ENCODE results near the gene RSPH6A. TPM values are rescaled to one million over a fixed set of nuclear protein-coding genes. Genes with fewer than 3 reads are reported as not detected.

The RSPH6A gene
- total RNA-seq, 1 experiment from 2014 or later = 0.55 TPM

DNA sequence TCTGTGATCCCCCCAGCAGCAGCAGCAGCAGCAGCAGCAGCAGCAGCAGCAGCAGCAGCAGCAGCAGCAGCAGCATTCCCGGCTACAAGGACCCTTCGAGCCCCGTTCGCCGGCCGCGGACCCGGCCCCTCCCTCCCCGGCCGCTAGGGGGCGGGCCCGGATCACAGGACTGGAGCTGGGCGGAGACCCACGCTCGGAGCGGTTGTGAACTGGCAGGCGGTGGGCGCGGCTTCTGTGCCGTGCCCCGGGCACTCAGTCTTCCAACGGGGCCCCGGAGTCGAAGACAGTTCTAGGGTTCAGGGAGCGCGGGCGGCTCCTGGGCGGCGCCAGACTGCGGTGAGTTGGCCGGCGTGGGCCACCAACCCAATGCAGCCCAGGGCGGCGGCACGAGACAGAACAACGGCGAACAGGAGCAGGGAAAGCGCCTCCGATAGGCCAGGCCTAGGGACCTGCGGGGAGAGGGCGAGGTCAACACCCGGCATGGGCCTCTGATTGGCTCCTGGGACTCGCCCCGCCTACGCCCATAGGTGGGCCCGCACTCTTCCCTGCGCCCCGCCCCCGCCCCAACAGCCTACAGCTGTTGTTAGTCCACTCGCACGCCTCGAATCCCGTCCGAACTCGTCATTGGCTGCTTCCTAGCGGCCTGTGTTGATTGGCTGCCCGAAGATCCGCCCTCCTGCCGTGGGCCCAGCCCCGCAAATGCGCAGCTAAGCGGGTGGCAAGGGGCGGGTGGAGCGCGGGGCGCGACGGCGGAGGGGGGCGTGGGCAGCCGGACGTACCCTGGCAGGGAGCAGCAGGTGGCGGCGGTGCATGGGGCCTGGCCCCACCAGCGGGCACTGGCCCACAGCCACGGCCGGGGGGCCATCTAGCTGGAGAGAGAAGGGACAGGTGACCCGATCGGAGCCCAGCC lies 44.7 kb downstream of the RSPH6A start:
- DNase-seq = peak; percentile 99
- peak overlapping the region; percentile 59; the same call in 1 of the 2 replicates for H3K14ac ChIP-seq (ENCODE audit: insufficient read depth, low read length)
- peak overlapping the region; percentile 69 for H3K18ac ChIP-seq (ENCODE audit: insufficient read length, low read depth, low read length)
- no peaks in the 10 kb centered on the region for H3K79me2 ChIP-seq (ENCODE audit: insufficient read depth, low read length)
- no peak overlapping the region for H3K23ac ChIP-seq (ENCODE audit: insufficient read length, low read depth, low read length)
- H2BK20ac ChIP-seq (ENCODE audit: low read depth, low read length, poor library complexity, severe bottlenecking) = no peak overlapping the region
- no peak overlapping the region for H4K91ac ChIP-seq (ENCODE audit: insufficient read length, low read depth, low read length)
- no peaks in the 10 kb centered on the region for H3K9me3 ChIP-seq (ENCODE audit: control insufficient read depth, low read depth, low read length)
- no peak overlapping the region for H2BK5ac ChIP-seq (ENCODE audit: insufficient read length, low read length)
- TF ChIP-seq, protein P1, sequence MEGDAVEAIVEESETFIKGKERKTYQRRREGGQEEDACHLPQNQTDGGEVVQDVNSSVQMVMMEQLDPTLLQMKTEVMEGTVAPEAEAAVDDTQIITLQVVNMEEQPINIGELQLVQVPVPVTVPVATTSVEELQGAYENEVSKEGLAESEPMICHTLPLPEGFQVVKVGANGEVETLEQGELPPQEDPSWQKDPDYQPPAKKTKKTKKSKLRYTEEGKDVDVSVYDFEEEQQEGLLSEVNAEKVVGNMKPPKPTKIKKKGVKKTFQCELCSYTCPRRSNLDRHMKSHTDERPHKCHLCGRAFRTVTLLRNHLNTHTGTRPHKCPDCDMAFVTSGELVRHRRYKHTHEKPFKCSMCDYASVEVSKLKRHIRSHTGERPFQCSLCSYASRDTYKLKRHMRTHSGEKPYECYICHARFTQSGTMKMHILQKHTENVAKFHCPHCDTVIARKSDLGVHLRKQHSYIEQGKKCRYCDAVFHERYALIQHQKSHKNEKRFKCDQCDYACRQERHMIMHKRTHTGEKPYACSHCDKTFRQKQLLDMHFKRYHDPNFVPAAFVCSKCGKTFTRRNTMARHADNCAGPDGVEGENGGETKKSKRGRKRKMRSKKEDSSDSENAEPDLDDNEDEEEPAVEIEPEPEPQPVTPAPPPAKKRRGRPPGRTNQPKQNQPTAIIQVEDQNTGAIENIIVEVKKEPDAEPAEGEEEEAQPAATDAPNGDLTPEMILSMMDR (conservative IDR thresholded peaks at IDR 0.05) = peak; percentile 97
- H3K56ac ChIP-seq (ENCODE audit: insufficient read length, low read depth, low read length) = no peak overlapping the region
- no peak overlapping the region for H3K4ac ChIP-seq (ENCODE audit: low read depth, low read length)
- H3K23me2 ChIP-seq (ENCODE audit: insufficient read length, low read depth, low read length, poor library complexity, severe bottlenecking) = peaks cover 18% of the 10 kb centered on the region
- H3K4me1 ChIP-seq (ENCODE audit: insufficient read depth, low read length) = peaks cover 3% of the 10 kb centered on the region; the same call in 1 of the 2 replicates
- Mint-ChIP-seq H3K27ac (peak overlapping the region; percentile 94 to 98 (median 96); a peak in 6 of 7 replicates), H3K36me3 (ENCODE audit: insufficient read depth in 1 of 3, low read depth in 3 of 3) (peaks cover 5 to 27% (median 15%) of the 10 kb centered on the region in 3 experiments), H3K4me3 (peak overlapping the region; percentile 82 to 93), H3K27me3 (ENCODE audit: low read depth) (peaks cover 3% of the 10 kb centered on the region), H3K4me1 (peaks cover 7 to 23% of the 10 kb centered on the region in 2 experiments), H3K9me3 (no peaks in the 10 kb centered on the region; a peak in 1 of 5 replicates)
- H2AK5ac ChIP-seq (ENCODE audit: insufficient read length, low read length) = no peak overlapping the region
- no peak overlapping the region for H2AFZ ChIP-seq (ENCODE audit: low read length)
- peak overlapping the region; percentile 58 for H3K4me2 ChIP-seq (ENCODE audit: insufficient read depth, insufficient read length, low read length)
- H3K27me3 ChIP-seq (ENCODE audit: insufficient read depth, low read length) = no peaks in the 10 kb centered on the region
- H4K20me1 ChIP-seq (ENCODE audit: control insufficient read depth, insufficient read depth, insufficient read length) = no peaks in the 10 kb centered on the region
- no peak overlapping the region for H2BK120ac ChIP-seq (ENCODE audit: low read depth, low read length, poor library complexity, severe bottlenecking)
- no peaks in the 10 kb centered on the region for H3K79me1 ChIP-seq (ENCODE audit: insufficient read depth, low read depth, low read length, poor library complexity, severe bottlenecking)
- H2BK12ac ChIP-seq (ENCODE audit: insufficient read length, low read depth, low read length) = no peak overlapping the region
- H2BK15ac ChIP-seq (ENCODE audit: low read depth, low read length) = no peak overlapping the region
- H3K9ac ChIP-seq (ENCODE audit: extremely low read depth, insufficient read length, low read length) = peak overlapping the region; percentile 39
- no CpG with 5 or more reads among the region's 79 CpGs for WGBS (ENCODE audit: extremely low coverage, insufficient read length, low lambda C conversion rate)
- H4K5ac ChIP-seq (ENCODE audit: insufficient read length, low read depth, low read length) = no peak overlapping the region
- H4K8ac ChIP-seq (replicated peaks; ENCODE audit: insufficient read length, low read depth, low read length) = no peak overlapping the region
- no peak overlapping the region for H3T11ph ChIP-seq (ENCODE audit: low read length)
- no peak overlapping the region for H3K27ac ChIP-seq (ENCODE audit: insufficient read length, low read depth, low read length)

All from H9 (cell line).